Naive thymus-derived CD4-positive, alpha-beta T cell (primary cell): Measurements from ENCODE around the gene FGFR2. TPM values are rescaled to one million over a fixed set of nuclear protein-coding genes. Genes with fewer than 3 reads are reported as not detected.

Experiments
- ATAC-seq: fragments of 150-1000 bp; cut with Tn5 transposase; 2 replicates; pipeline ENCODE4 v1.10.0; 2021; ENCODE audit warnings: mild to moderate bottlenecking, moderate library complexity
- CTCF ChIA-PET: fragments of 350-600 bp; sonication (Branson Sonifier 250); formaldehyde crosslinking; loops from one replicate; lab custom pipeline; 2021; ENCODE audit warnings: antibody characterized with exemption; lab: Charles Lee
- POLR2A ChIA-PET: fragments of 350-600 bp; sonication (Branson Sonifier 250); formaldehyde crosslinking; loops from one replicate; lab custom pipeline; 2021; ENCODE audit warnings: antibody characterized with exemption, inconsistent platforms; lab: Charles Lee
- DNase-seq, 9 donors: peaks; one replicate each; pipeline versions ENCODE4 v3.0.0 to v3.0.0-alpha.2; 2020 to 2022; ENCODE audit warnings: mixed read lengths in 1 of 9
- H3K27ac ChIP-seq: one replicate; pipeline ENCODE4 v1.7.0; 2013; ENCODE audit warnings: mild to moderate bottlenecking, low read depth, low read length, moderate library complexity
- H3K27me3 ChIP-seq, 2 donors: one replicate each; pipeline ENCODE4 v1.7.0; 2013; ENCODE audit warnings: low read length in 2 of 2, mild to moderate bottlenecking in 2 of 2, moderate library complexity in 2 of 2; ENCODE audit not compliant: control insufficient read depth in 2 of 2, insufficient read depth in 2 of 2
- H3K36me3 ChIP-seq, 3 experiments: 1 replicate in 2 of 3; 2 replicates in 1 of 3; pipeline ENCODE4 v1.7.0; 2013; ENCODE audit warnings: low read length in 3 of 3, mild to moderate bottlenecking in 3 of 3, moderate library complexity in 1 of 3; ENCODE audit not compliant: insufficient read depth in 3 of 3, control insufficient read depth in 2 of 3
- H3K4me1 ChIP-seq, 2 donors: one replicate each; pipeline ENCODE4 v1.7.0; 2013; ENCODE audit warnings: low read length in 2 of 2, mild to moderate bottlenecking in 2 of 2, moderate library complexity in 1 of 2; ENCODE audit not compliant: control insufficient read depth in 2 of 2, insufficient read depth in 2 of 2
- H3K4me3 ChIP-seq: 2 replicates; pipeline ENCODE4 v1.7.0; 2013; ENCODE audit warnings: mild to moderate bottlenecking, low read length
- H3K9me3 ChIP-seq, 3 experiments: 1 replicate in 2 of 3; 2 replicates in 1 of 3; pipeline ENCODE4 v1.7.0; 2013; ENCODE audit warnings: low read length in 3 of 3; ENCODE audit not compliant: control insufficient read depth in 2 of 3
- H3K27ac Mint-ChIP-seq, 9 donors: one replicate each; pipeline ENCODE4 v1.8.0; 2020 to 2022; ENCODE audit warnings: mixed read lengths in 9 of 9, mild to moderate bottlenecking in 8 of 9, moderate library complexity in 5 of 9, inconsistent platforms in 2 of 9
- H3K27me3 Mint-ChIP-seq, 5 donors: one replicate each; pipeline ENCODE4 v1.8.0; 2021 to 2022; ENCODE audit warnings: mixed read lengths in 5 of 5, mild to moderate bottlenecking in 1 of 5
- H3K36me3 Mint-ChIP-seq, 5 donors: one replicate each; pipeline ENCODE4 v1.8.0; 2020 to 2022; ENCODE audit warnings: mixed read lengths in 5 of 5, mild to moderate bottlenecking in 3 of 5, inconsistent platforms in 1 of 5
- H3K4me1 Mint-ChIP-seq, 7 donors: one replicate each; pipeline ENCODE4 v1.8.0; 2020 to 2022; ENCODE audit warnings: mixed read lengths in 7 of 7, mild to moderate bottlenecking in 3 of 7, inconsistent platforms in 1 of 7
- H3K4me3 Mint-ChIP-seq, 10 donors: one replicate each; pipeline ENCODE4 v1.8.0; 2020 to 2022; ENCODE audit warnings: mild to moderate bottlenecking in 10 of 10, mixed read lengths in 10 of 10, moderate library complexity in 6 of 10, inconsistent platforms in 2 of 10
- H3K9me3 Mint-ChIP-seq, 11 donors: one replicate each; pipeline ENCODE4 v1.8.0; 2020 to 2022; ENCODE audit warnings: mixed read lengths in 11 of 11, mild to moderate bottlenecking in 4 of 11, inconsistent platforms in 1 of 11, moderate library complexity in 1 of 11
- intact Hi-C, 2 donors: fragments of 100-400 bp; cut with micrococcal nuclease; formaldehyde crosslinking; loops; one replicate each; pipeline ENCODE4 v1.15.1; 2023
- polyA plus RNA-seq, 2 donors: library from polyadenylated mRNA; unstranded; fragments of 300-500 nt; fragmentation: Illumina TruSeq; gene quantifications; one replicate each; pipeline ENCODE4 v1.2.3, GENCODE V29; 2021
- total RNA-seq, 6 experiments: library from RNA in 5 of 6; stranded (reverse) in 5 of 6; gene quantifications; 1 replicate in 5 of 6; 2 replicates in 1 of 6; pipeline ENCODE4 v1.2.3 and lab custom pipeline; 2021 to 2026

FGFR2 gene
- total and polyA plus RNA-seq, 7 experiments from 2014 or later, result 0.88 to 1.2 TPM; not detected in 5

GRCh38 chr10:121592155-121592890 is 5.9 kb downstream of the FGFR2 start:
- Histone ChIP-seq H3K27me3 (no peaks in the 10 kb centered on the region), H3K36me3 (no peaks in the 10 kb centered on the region), H3K4me3 (no peak overlapping the region), H3K4me1 (no peaks in the 10 kb centered on the region), H3K9me3 (no peaks in the 10 kb centered on the region), H3K27ac (no peak overlapping the region)
- DNase-seq (no peak), ATAC-seq (no peak)
- ChIA-PET POLR2A (no interaction called here), CTCF (no interaction called here)
- peaks cover 0 to 8% (median 4%) of the 10 kb centered on the region in 11 donors for H3K9me3 Mint-ChIP-seq
- no peak overlapping the region for H3K27ac Mint-ChIP-seq
- peaks cover 26 to 46% (median 34%) of the 10 kb centered on the region in 5 donors for H3K27me3 Mint-ChIP-seq
- peaks cover 0 to 10% (median 0%) of the 10 kb centered on the region in 5 donors for H3K36me3 Mint-ChIP-seq
- H3K4me1 Mint-ChIP-seq, result peaks cover 0 to 7% (median 6%) of the 10 kb centered on the region in 7 donors
- no peak overlapping the region for H3K4me3 Mint-ChIP-seq
- intact Hi-C loops, result no loop called here

GRCh38 chr10:121591186-121591585 is 7.1 kb downstream of the FGFR2 start:
- Histone ChIP-seq H3K4me1 (no peaks in the 10 kb centered on the region), H3K27ac (no peak overlapping the region), H3K36me3 (no peaks in the 10 kb centered on the region), H3K9me3 (no peaks in the 10 kb centered on the region), H3K27me3 (no peaks in the 10 kb centered on the region), H3K4me3 (no peak overlapping the region)
- Mint-ChIP-seq H3K27ac (no peak overlapping the region), H3K4me1 (no peaks in the 10 kb centered on the region), H3K9me3 (peaks cover 0 to 10% (median 6%) of the 10 kb centered on the region in 11 donors), H3K36me3 (peaks cover 0 to 10% (median 0%) of the 10 kb centered on the region in 5 donors), H3K27me3 (peaks cover 18 to 38% (median 35%) of the 10 kb centered on the region in 5 donors), H3K4me3 (no peak overlapping the region)
- ChIA-PET POLR2A (no interaction called here), CTCF (no interaction called here)
- DNase-seq (no peak), ATAC-seq (no peak)
- intact Hi-C loops, result no loop called here

GRCh38 chr10:121590772-121591171 is 7.5 kb downstream of the FGFR2 start:
- Histone ChIP-seq H3K27me3 (no peaks in the 10 kb centered on the region), H3K4me3 (no peak overlapping the region), H3K9me3 (no peaks in the 10 kb centered on the region), H3K36me3 (no peaks in the 10 kb centered on the region), H3K4me1 (no peaks in the 10 kb centered on the region), H3K27ac (no peak overlapping the region)
- ATAC-seq, result no peak
- CTCF ChIA-PET, result no interaction called here
- Mint-ChIP-seq H3K27me3 (peaks cover 13 to 35% (median 33%) of the 10 kb centered on the region in 5 donors), H3K4me3 (no peak overlapping the region), H3K36me3 (peaks cover 0 to 10% (median 0%) of the 10 kb centered on the region in 5 donors), H3K4me1 (no peaks in the 10 kb centered on the region), H3K9me3 (peaks cover 0 to 10% (median 6%) of the 10 kb centered on the region in 11 donors), H3K27ac (no peak overlapping the region)
- POLR2A ChIA-PET, result no interaction called here
- intact Hi-C loops, result no loop called here
- DNase-seq, result no peak

GRCh38 chr10:121589553-121589952 is 8.7 kb downstream of the FGFR2 start:
- Mint-ChIP-seq H3K4me3 (no peak overlapping the region), H3K9me3 (peaks cover 0 to 12% (median 6%) of the 10 kb centered on the region in 11 donors), H3K4me1 (no peaks in the 10 kb centered on the region), H3K27ac (no peak overlapping the region), H3K36me3 (peaks cover 0 to 10% (median 0%) of the 10 kb centered on the region in 5 donors), H3K27me3 (peaks cover 2 to 32% (median 23%) of the 10 kb centered on the region in 5 donors)
- ChIA-PET CTCF (no interaction called here), POLR2A (no interaction called here)
- ATAC-seq (no peak), DNase-seq (no peak)
- H3K4me1 ChIP-seq, result no peaks in the 10 kb centered on the region
- H3K27ac ChIP-seq, result no peak overlapping the region
- H3K4me3 ChIP-seq, result no peak overlapping the region
- no peaks in the 10 kb centered on the region for H3K9me3 ChIP-seq
- intact Hi-C loops, result no loop called here
- H3K27me3 ChIP-seq, result no peaks in the 10 kb centered on the region
- H3K36me3 ChIP-seq, result no peaks in the 10 kb centered on the region

- ChIA-PET POLR2A (no interaction called here), CTCF (no interaction called here)
- H3K4me1 Mint-ChIP-seq, result no peaks in the 10 kb centered on the region
- no peaks in the 10 kb centered on the region for H3K36me3 ChIP-seq
- no peak overlapping the region for H3K4me3 ChIP-seq
- no peak overlapping the region for H3K27ac Mint-ChIP-seq
- intact Hi-C loops, result no loop called here
- H3K9me3 ChIP-seq, result no peaks in the 10 kb centered on the region
- H3K27ac ChIP-seq, result no peak overlapping the region
- H3K4me3 Mint-ChIP-seq, result no peak overlapping the region
- peaks cover 0 to 15% (median 6%) of the 10 kb centered on the region in 11 donors for H3K9me3 Mint-ChIP-seq
- DNase-seq, result no peak
- no peak for ATAC-seq
- H3K36me3 Mint-ChIP-seq, result peaks cover 0 to 5% (median 0%) of the 10 kb centered on the region in 5 donors
- no peaks in the 10 kb centered on the region for H3K4me1 ChIP-seq
- no peaks in the 10 kb centered on the region for H3K27me3 ChIP-seq
- peaks cover 0 to 10% (median 5%) of the 10 kb centered on the region in 5 donors for H3K27me3 Mint-ChIP-seq
Measured at GRCh38 chr10:121583857-121584256, 14.4 kb downstream of the FGFR2 start.

- Mint-ChIP-seq H3K4me1 (no peaks in the 10 kb centered on the region), H3K9me3 (peaks cover 0 to 15% (median 6%) of the 10 kb centered on the region in 11 donors), H3K27ac (no peak overlapping the region), H3K4me3 (no peak overlapping the region), H3K36me3 (peaks cover 0 to 5% (median 0%) of the 10 kb centered on the region in 5 donors), H3K27me3 (peaks cover 0 to 10% (median 5%) of the 10 kb centered on the region in 5 donors)
- intact Hi-C loops, result no loop called here
- ChIA-PET POLR2A (no interaction called here), CTCF (no interaction called here)
- Histone ChIP-seq H3K9me3 (no peaks in the 10 kb centered on the region), H3K36me3 (no peaks in the 10 kb centered on the region), H3K27ac (no peak overlapping the region), H3K27me3 (no peaks in the 10 kb centered on the region), H3K4me1 (no peaks in the 10 kb centered on the region), H3K4me3 (no peak overlapping the region)
- no peak for ATAC-seq
- DNase-seq, result no peak
Measured at GRCh38 chr10:121583258-121583657, 15.0 kb downstream of the FGFR2 start.
